HG02678 (cell line): ENCODE measurements around the gene MRPL36.

Experiments used
- ATAC-seq: cut with Tn5 transposase; IDR thresholded peaks from one replicate; pipeline ENCODE4 v1.9.1; 2021; ENCODE audit warnings: mild to moderate bottlenecking, moderate library complexity; ENCODE audit not compliant: unreplicated experiment

MRPL36 gene

GRCh38 chr5:1782385-1783215 is 17.0 kb downstream of the MRPL36 start:
- ATAC-seq = no peak

- ATAC-seq = no peak
Measured at GRCh38 chr5:1781726-1782384, 17.8 kb downstream of the MRPL36 start.

- no peak for ATAC-seq
Measured at GRCh38 chr5:1781107-1781506, 18.5 kb downstream of the MRPL36 start.

GRCh38 chr5:1780614-1780930 is 19.1 kb downstream of the MRPL36 start:
- ATAC-seq = no peak

- no peak for ATAC-seq
Measured at GRCh38 chr5:1779782-1780613, 19.6 kb downstream of the MRPL36 start.

DNA sequence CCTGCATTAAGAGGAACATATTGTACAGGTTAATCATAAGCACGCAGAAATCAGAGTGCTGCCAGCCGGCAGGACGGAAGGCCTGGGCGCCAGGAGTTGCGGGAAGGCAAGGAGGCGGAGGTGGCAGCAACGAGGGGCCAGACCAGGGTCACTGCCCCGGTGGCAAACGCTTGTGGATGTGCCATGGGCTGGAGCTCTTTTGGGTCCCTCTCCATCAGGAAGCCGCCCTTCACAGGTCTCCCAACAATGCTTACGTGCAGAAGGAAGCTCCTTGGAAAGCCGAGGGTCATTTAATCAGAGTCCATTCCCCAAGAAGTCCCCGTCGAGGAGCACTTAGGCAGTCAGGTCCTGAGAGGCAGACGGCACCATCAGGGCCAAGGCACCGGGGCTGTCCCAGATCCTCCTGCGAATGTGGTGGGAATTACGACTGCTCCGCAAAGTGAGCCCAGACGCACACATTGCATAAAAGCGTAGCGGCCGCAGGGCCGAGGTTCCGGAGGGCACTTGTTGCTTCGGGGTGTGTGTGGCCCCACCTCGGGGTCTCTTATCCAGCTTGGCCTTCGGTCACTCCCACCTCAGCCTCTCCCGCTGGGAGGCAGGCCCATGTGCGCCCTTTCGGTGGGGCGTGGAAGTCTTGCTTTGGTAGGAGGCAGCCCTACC is 20.5 kb downstream of the MRPL36 start:
- ATAC-seq = no peak

- no peak for ATAC-seq
Measured at GRCh38 chr5:1778138-1779020, 21.3 kb downstream of the MRPL36 start.

DNA sequence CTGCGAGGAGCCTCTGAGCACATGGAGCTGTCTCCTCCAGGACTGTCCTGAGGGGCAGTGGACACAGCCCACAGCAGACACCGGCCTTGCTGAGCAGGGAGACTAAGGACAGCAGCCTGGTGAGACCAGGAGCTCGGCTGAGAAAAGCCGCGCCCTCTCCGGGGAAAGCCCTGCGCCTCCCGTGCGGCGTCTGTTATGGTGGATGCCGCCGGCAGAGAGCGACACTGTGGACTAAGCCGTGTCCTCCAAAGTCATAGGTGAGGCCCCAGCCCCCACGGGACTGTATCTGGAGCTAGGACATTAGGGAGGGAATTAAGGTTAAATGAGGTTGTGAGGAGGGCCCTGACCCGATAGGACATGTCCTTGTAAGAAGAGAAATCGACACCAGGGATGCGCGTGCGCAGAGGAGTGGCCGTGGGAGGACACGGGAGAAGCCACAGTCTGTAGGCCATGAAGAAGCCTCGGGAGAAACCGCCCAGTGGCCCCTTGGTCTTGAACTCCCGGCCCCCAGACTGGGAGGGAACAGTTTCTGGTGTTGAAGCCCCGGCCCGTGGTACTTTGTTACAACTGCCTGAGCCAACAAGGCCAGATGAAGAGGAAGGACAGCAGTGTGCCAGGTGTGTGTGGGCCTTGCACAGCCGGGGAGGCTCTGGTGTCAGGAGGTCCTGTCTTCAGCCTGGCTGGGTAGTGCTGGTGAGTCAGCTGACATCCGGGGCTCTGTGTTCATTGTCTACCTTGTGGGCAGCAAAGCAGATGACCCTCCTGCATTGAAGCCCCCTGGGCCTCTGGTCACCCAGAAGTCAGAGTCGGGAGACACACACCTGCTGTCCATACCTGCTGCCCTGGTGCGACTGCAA is 22.1 kb downstream of the MRPL36 start:
- ATAC-seq = no peak

GRCh38 chr5:1776831-1777230 is 22.8 kb downstream of the MRPL36 start:
- no peak for ATAC-seq

- ATAC-seq = no peak
Measured at GRCh38 chr5:1772634-1773033, 27.0 kb downstream of the MRPL36 start.

DNA sequence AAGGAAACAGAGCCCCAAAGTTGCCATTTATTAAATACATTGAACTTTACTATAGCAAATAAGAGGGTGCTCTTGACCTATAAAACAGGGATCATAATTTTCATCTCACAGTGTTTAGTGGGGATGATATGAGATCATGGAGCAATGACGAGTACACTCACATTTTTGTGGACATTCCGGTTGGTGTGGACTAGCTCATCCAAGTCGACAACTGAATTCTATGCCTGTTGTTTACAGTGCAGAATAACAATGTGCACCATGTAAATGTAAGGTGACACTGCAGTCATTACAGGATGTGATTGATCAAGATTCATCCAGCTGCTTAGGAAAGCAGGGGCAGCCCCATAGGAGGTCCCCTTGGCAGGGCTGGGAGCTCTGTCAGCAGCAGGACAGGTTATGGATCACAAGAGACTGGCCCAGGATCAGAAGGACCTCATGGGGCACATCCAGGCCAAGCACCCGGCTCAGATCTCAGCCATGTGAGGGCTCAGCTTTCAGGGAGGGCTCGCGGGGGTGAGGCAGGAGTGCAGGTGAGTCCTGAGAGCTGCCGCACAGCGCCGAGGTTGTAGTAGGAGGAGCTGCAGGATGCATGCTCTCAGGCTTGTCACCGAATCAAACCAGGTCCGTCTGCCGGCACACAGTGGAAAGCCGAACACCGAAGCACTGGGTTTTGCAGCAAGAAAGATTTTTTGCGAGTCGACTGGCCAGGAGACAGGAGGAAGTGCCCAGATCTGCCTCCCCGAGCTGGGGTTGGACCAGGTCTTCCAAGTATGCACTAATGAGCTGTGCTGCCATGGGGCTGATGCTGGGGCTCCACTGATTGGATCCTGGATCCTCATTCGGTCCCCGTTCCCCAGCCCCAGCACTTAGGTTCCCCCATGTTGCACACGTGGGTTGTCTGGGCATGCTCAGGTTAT is 28.2 kb downstream of the MRPL36 start:
- no peak for ATAC-seq

GRCh38 chr5:1770443-1770802 is 29.2 kb downstream of the MRPL36 start:
- ATAC-seq = no peak

DNA sequence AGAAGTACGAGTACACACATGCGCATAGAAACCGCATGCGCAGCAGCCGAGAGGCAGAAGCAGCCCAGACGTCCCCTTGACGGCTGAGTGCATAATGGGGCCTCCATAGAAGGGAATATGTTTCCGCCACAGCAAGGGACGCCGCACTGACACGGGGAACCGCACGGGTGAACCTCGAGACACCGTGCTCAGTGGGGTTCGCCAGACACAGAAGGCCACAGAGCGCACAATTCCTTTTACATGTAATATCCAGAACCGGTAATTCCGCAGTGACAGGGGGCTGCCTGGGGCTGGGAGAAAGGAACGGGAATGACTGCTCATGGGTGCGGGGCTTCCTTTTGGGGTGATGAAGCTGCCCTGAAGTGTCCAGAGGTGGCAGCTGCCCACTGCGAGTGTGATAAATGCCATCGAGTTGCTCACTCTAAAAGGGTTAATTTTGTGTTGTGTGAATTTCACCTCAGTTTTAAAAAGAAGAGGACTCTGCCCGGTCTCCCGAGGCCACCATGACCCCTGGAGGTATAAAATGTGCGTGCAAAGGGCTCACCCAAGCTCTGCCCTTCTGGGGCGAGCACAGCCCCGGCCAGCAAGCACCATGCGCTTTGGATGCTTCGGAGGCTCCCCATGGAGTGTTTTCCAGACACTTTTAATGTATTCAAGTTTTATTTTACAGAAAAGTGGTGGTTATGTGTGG is 29.7 kb downstream of the MRPL36 start:
- no peak for ATAC-seq

- ATAC-seq = no peak
Measured at GRCh38 chr5:1769017-1769640, 30.5 kb downstream of the MRPL36 start.

DNA sequence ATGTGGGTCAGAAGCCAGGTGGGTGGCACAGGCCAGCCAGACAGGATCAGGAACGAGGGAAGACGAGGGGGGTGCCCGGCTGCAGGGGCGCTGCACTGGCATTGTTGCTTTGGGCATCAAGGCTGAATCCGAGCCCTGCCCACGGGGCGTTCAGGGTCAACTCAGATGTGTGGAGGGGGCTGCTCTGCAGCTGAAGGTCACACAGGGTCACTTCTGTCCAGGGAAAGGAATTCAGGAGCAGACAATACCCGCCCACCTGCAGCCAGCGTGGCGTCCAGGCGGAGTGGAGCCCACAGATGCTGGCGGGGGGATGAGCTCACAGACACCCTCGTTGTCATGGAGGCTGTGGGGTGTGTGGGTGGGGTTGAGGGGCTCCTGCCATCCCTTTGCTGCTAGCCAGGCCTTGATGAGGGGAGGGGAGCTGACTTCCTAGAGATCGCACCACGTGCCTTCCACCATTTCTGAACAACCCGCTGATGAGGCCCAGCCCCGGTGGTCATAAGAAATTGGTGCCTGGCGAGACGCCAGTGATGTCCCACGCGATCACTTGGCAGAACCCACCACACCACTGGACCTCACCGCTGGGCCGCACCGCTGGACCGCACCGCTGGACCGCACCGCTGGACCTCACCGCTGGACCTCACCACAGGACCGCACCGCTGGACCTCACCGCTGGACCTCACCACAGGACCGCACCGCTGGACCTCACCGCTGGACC is 31.2 kb downstream of the MRPL36 start:
- ATAC-seq = no peak

DNA sequence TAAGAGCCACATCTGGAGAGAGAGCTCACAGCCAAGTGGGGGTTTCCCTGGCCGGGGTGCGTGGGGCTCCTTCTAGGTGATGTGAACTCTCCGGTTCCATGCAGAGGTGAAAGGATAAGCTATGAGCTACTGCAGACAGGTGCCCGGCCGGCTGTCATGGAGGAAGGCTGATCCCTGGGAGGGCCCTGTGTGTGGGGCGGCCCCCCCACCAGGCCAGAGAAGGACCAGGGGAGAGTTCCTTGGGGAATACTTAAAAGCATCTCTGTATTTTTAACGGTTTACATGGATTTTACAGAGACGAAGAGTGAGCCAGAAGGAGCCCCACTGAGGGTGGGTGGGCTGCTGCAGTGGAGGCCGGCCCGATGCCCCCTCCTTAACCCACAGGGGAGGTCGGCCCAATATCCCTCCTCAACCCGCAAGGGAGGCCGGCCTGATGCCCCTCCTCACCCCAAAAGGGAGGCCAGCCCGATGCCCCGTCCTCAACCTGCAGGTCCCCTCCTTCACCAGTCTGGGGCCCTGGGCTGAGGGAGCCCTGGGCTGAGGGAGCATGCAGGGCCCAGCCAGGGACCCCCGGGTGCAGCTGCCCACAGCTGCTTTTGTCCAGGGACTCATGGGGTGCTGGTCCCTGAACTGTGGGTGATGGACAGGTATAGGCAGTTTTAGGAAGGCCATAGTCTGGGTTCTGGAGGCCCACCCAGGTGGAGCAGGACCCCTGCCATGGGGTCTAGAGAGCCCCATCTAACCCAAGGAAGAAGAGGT is 31.9 kb downstream of the MRPL36 start:
- ATAC-seq = no peak
